ENCODE data around the gene ADAMTS3. TPM values are rescaled to one million over a fixed set of nuclear protein-coding genes. Genes with fewer than 3 reads are reported as not detected.

The ADAMTS3 gene
- total RNA-seq, 1 experiment from 2014 or later, result 4.4 TPM

GRCh38 chr4:72430050-72430449 lies 139.0 kb downstream of the ADAMTS3 start (continued):
- TF ChIP-seq ZNF532 (CRISPR knock-in tag; IDR thresholded peaks at IDR 0.05; ENCODE audit: borderline replicate concordance) (no peak), RELA (CRISPR knock-in tag; IDR thresholded peaks at IDR 0.05; ENCODE audit: borderline replicate concordance) (no peak)

GRCh38 chr4:72429397-72429889 lies 139.6 kb downstream of the ADAMTS3 start:
- H3K4me1 Mint-ChIP-seq, result no peaks in the 10 kb centered on the region
- ATAC-seq, result no peak
- TF ChIP-seq OVOL2 (CRISPR knock-in tag; IDR thresholded peaks at IDR 0.05; ENCODE audit: borderline replicate concordance) (no peak), E2F5 (CRISPR knock-in tag; IDR thresholded peaks at IDR 0.05) (no peak), ZBTB21 (CRISPR knock-in tag; IDR thresholded peaks at IDR 0.05; ENCODE audit: borderline replicate concordance) (no peak), HMGA2 (CRISPR knock-in tag; IDR thresholded peaks at IDR 0.05) (no peak), JUN (CRISPR knock-in tag; IDR thresholded peaks at IDR 0.05) (no peak), ZNF281 (CRISPR knock-in tag; IDR thresholded peaks at IDR 0.05) (no peak), AFF4 (CRISPR knock-in tag; IDR thresholded peaks at IDR 0.05; ENCODE audit: borderline replicate concordance) (no peak), NR2C2 (CRISPR knock-in tag; IDR thresholded peaks at IDR 0.05) (no peak), FOXP4 (CRISPR knock-in tag; IDR thresholded peaks at IDR 0.05) (no peak), TCF7 (CRISPR knock-in tag; IDR thresholded peaks at IDR 0.05; ENCODE audit: low read depth) (no peak), ZNF532 (CRISPR knock-in tag; IDR thresholded peaks at IDR 0.05; ENCODE audit: borderline replicate concordance) (no peak), CBFB (CRISPR knock-in tag; IDR thresholded peaks at IDR 0.05; ENCODE audit: low read depth) (no peak)
- TF ChIP-seq, protein P1, sequence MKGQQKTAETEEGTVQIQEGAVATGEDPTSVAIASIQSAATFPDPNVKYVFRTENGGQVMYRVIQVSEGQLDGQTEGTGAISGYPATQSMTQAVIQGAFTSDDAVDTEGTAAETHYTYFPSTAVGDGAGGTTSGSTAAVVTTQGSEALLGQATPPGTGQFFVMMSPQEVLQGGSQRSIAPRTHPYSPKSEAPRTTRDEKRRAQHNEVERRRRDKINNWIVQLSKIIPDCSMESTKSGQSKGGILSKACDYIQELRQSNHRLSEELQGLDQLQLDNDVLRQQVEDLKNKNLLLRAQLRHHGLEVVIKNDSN (CRISPR knock-in tag; IDR thresholded peaks at IDR 0.05), result no peak
- H3K36me3 Mint-ChIP-seq, result no peaks in the 10 kb centered on the region
- H3K4me3 Mint-ChIP-seq, result no peak overlapping the region
- POLR2A ChIA-PET, result no interaction called here
- CTCF ChIA-PET, result no interaction called here
- no peaks in the 10 kb centered on the region for H3K27me3 Mint-ChIP-seq (ENCODE audit: low read depth)
- DNase-seq (ENCODE audit: low spot score), result no peak
- no peak overlapping the region for H3K27ac Mint-ChIP-seq
- H3K9me3 Mint-ChIP-seq, result no peaks in the 10 kb centered on the region
